H1 (cell line): Measurements from ENCODE around the gene MFNG. TPM values are rescaled to one million over a fixed set of nuclear protein-coding genes. Genes with fewer than 3 reads are reported as not detected.

ENCODE experiments used
- CTCF ChIA-PET: fragments of 300-600 bp; sonication (Branson Sonifier 250); formaldehyde crosslinking; loops from one replicate; lab custom pipeline; 2021; ENCODE audit not compliant: partially characterized antibody; lab: Charles Lee
- POLR2A ChIA-PET: fragments of 300-600 bp; sonication (Branson Sonifier 250); formaldehyde crosslinking; loops from one replicate; lab custom pipeline; 2021; ENCODE audit warnings: inconsistent platforms; ENCODE audit not compliant: partially characterized antibody; lab: Charles Lee
- DNase-seq, 2 experiments: peaks; one replicate each; pipeline versions ENCODE4 v3.0.0 to v3.0.0-alpha.2; 2010 to 2022; ENCODE audit warnings: low spot score in 2 of 2, low read depth in 1 of 2, mixed read lengths in 1 of 2
- FAIRE-seq: peaks from 2 replicates; lab custom pipeline; 2011; peaks lifted over from hg19 to GRCh38; lab: Jason Lieb, UNC
- H2AFZ ChIP-seq: 2 replicates; pipeline ENCODE4 v1.8.1; 2012; ENCODE audit warnings: low read length, inconsistent platforms
- H2AK5ac ChIP-seq: 2 replicates; pipeline ENCODE4 v1.6.1; 2013; ENCODE audit warnings: low read depth, low read length
- H2BK120ac ChIP-seq: replicated peaks from 2 replicates; pipeline ENCODE3; 2013; ENCODE audit warnings: low read depth, low read length, inconsistent platforms
- H2BK12ac ChIP-seq: 2 replicates; pipeline ENCODE4 v1.6.1; 2013; ENCODE audit warnings: low read depth, low read length
- H2BK15ac ChIP-seq: 2 replicates; pipeline ENCODE4 v1.6.1; 2013; ENCODE audit warnings: low read length
- H2BK20ac ChIP-seq: 2 replicates; pipeline ENCODE4 v1.6.1; 2013; ENCODE audit warnings: low read length
- H2BK5ac ChIP-seq: 2 replicates; pipeline ENCODE4 v1.6.1; 2013; ENCODE audit warnings: low read depth, low read length
- H3K14ac ChIP-seq: 2 replicates; pipeline ENCODE4 v1.6.1; 2013; ENCODE audit warnings: inconsistent platforms; ENCODE audit not compliant: insufficient read length
- H3K18ac ChIP-seq: 2 replicates; pipeline ENCODE4 v1.6.1; 2013; ENCODE audit warnings: low read length; ENCODE audit errors: extremely low read depth
- H3K23ac ChIP-seq: 2 replicates; pipeline ENCODE4 v1.6.1; 2013; ENCODE audit warnings: inconsistent platforms; ENCODE audit not compliant: insufficient read length
- H3K23me2 ChIP-seq: 2 replicates; pipeline ENCODE4 v1.6.1; 2013; ENCODE audit warnings: low read depth, low read length
- H3K27ac ChIP-seq: 2 replicates; pipeline ENCODE4 v1.6.1; 2011; ENCODE audit warnings: low read depth, low read length, inconsistent platforms
- H3K27me3 ChIP-seq, 4 experiments: replicated peaks in 1 of 4; 1 replicate in 1 of 4; 2 replicates in 3 of 4; pipeline versions ENCODE4 v1.6.1 to v1.8.1; 2011 to 2013; ENCODE audit warnings: low read length in 3 of 4, mild to moderate bottlenecking in 3 of 4, inconsistent platforms in 2 of 4, mixed read lengths in 2 of 4, moderate library complexity in 1 of 4; ENCODE audit not compliant: control insufficient read depth in 3 of 4, insufficient read depth in 3 of 4; ENCODE audit errors: extremely low read depth in 1 of 4
- H3K36me3 ChIP-seq, 4 experiments: 2 replicates each; pipeline versions ENCODE4 v1.6.1 to v1.8.1; 2011 to 2013; ENCODE audit warnings: mild to moderate bottlenecking in 4 of 4, low read length in 3 of 4, moderate library complexity in 2 of 4, control low read depth in 1 of 4, inconsistent platforms in 1 of 4; ENCODE audit not compliant: insufficient read depth in 4 of 4, control insufficient read depth in 2 of 4
- H3K4ac ChIP-seq: replicated peaks from 2 replicates; pipeline ENCODE3; 2013; ENCODE audit warnings: low read length, low read depth, mixed read lengths, inconsistent platforms; ENCODE audit not compliant: insufficient read length
- H3K4me1 ChIP-seq, 4 experiments: replicated peaks in 1 of 4; 1 replicate in 1 of 4; 2 replicates in 3 of 4; pipeline versions ENCODE4 v1.6.1 to v1.8.1; 2011 to 2013; ENCODE audit warnings: low read length in 3 of 4, inconsistent platforms in 2 of 4, mixed read lengths in 1 of 4; ENCODE audit not compliant: insufficient read depth in 4 of 4, control insufficient read depth in 3 of 4
- H3K4me2 ChIP-seq, 2 experiments: 2 replicates each; pipeline versions ENCODE4 v1.6.1 to v1.8.1; 2011 to 2013; ENCODE audit warnings: low read depth in 2 of 2, low read length in 2 of 2, control low read depth in 1 of 2, inconsistent platforms in 1 of 2, mild to moderate bottlenecking in 1 of 2; ENCODE audit not compliant: insufficient read depth in 1 of 2
- H3K4me3 ChIP-seq, 4 experiments: fragments of 200-600, 300-600 bp in 1 of 4; sonication (generic), shearing (Covaris generic), sonication (Bioruptor Twin) in 1 of 4; 2 replicates each; pipeline versions ENCODE4 v1.5.1 to v1.8.1; 2011 to 2016; ENCODE audit warnings: low read length in 4 of 4, low read depth in 3 of 4, control low read depth in 2 of 4, inconsistent platforms in 2 of 4, mild to moderate bottlenecking in 2 of 4, mixed read lengths in 1 of 4, moderate library complexity in 1 of 4; ENCODE audit not compliant: insufficient read depth in 2 of 4; ENCODE audit errors: extremely low read depth in 1 of 4
- H3K56ac ChIP-seq: replicated peaks from 2 replicates; pipeline ENCODE3; 2013; ENCODE audit warnings: low read depth, mild to moderate bottlenecking, mixed read lengths, low read length, inconsistent platforms; ENCODE audit not compliant: insufficient read length
- H3K79me1 ChIP-seq: 2 replicates; pipeline ENCODE4 v1.6.1; 2013; ENCODE audit warnings: low read depth, low read length, control low read depth
- H3K79me2 ChIP-seq, 2 experiments: 2 replicates each; pipeline versions ENCODE4 v1.6.1 to v1.8.1; 2012 to 2013; ENCODE audit warnings: low read length in 2 of 2, mild to moderate bottlenecking in 2 of 2, inconsistent platforms in 1 of 2; ENCODE audit not compliant: insufficient read depth in 2 of 2, control insufficient read depth in 1 of 2
- H3K9ac ChIP-seq, 4 experiments: replicated peaks in 1 of 4; 1 replicate in 1 of 4; 2 replicates in 3 of 4; pipeline versions ENCODE4 v1.6.1 to v1.8.1; 2011 to 2013; ENCODE audit warnings: low read depth in 3 of 4, low read length in 3 of 4, control low read depth in 2 of 4, mild to moderate bottlenecking in 2 of 4, moderate library complexity in 2 of 4, inconsistent platforms in 1 of 4; ENCODE audit errors: extremely low read depth in 1 of 4
- H3K9me3 ChIP-seq, 2 experiments: 2 replicates each; pipeline versions ENCODE4 v1.6.1 to v1.8.1; 2012 to 2013; ENCODE audit warnings: mild to moderate bottlenecking in 2 of 2, moderate library complexity in 2 of 2, control low read depth in 1 of 2, inconsistent platforms in 1 of 2, low read depth in 1 of 2, low read length in 1 of 2, mixed read lengths in 1 of 2; ENCODE audit not compliant: insufficient read depth in 2 of 2
- H4K20me1 ChIP-seq, 2 experiments: replicated peaks in 1 of 2; 2 replicates each; pipeline versions ENCODE3 to v1.8.1; 2011 to 2013; ENCODE audit warnings: inconsistent platforms in 2 of 2, low read length in 2 of 2, mild to moderate bottlenecking in 1 of 2; ENCODE audit not compliant: insufficient read depth in 2 of 2, control insufficient read depth in 1 of 2
- H4K5ac ChIP-seq: 2 replicates; pipeline ENCODE4 v1.6.1; 2013; ENCODE audit warnings: low read length, low read depth, mixed read lengths, inconsistent platforms; ENCODE audit not compliant: insufficient read length
- H4K8ac ChIP-seq: 2 replicates; pipeline ENCODE4 v1.8.0; 2013; ENCODE audit warnings: mild to moderate bottlenecking, moderate library complexity, low read length, inconsistent platforms; ENCODE audit not compliant: insufficient read depth; ENCODE audit errors: extremely low read depth
- H4K91ac ChIP-seq: replicated peaks from 2 replicates; pipeline ENCODE3; 2013; ENCODE audit warnings: low read length, mixed read lengths, inconsistent platforms; ENCODE audit not compliant: insufficient read length
- ATF2 ChIP-seq: IDR thresholded peaks from 2 replicates; pipeline ENCODE4 v1.6.1; 2012; ENCODE audit warnings: low read length, inconsistent platforms
- CTCF ChIP-seq, 3 experiments: IDR thresholded peaks; 1 replicate in 2 of 3; 2 replicates in 1 of 3; pipeline versions ENCODE4 v1.5.1 to v1.6.1; 2011; ENCODE audit warnings: low read length in 3 of 3, mild to moderate bottlenecking in 3 of 3, inconsistent platforms in 2 of 3, low read depth in 1 of 3, moderate library complexity in 1 of 3; ENCODE audit not compliant: insufficient read depth in 1 of 3; ENCODE audit errors: control extremely low read depth in 1 of 3
- FOSL1 ChIP-seq: IDR thresholded peaks from 2 replicates; pipeline ENCODE4 v1.6.1; 2011; ENCODE audit warnings: mild to moderate bottlenecking, low read depth, low read length, moderate library complexity; ENCODE audit not compliant: insufficient read depth
- POLR2A ChIP-seq, 2 experiments: IDR thresholded peaks; 1 replicate in 1 of 2; 2 replicates in 1 of 2; pipeline ENCODE4 v1.6.1; 2011; ENCODE audit warnings: low read depth in 2 of 2, low read length in 2 of 2, mild to moderate bottlenecking in 2 of 2; ENCODE audit errors: control extremely low read depth in 1 of 2
- RFX5 ChIP-seq: IDR thresholded peaks from 2 replicates; pipeline ENCODE4 v1.6.1; 2011; ENCODE audit warnings: low read depth, low read length, improper control_type of control experiment, borderline replicate concordance
- SIRT6 ChIP-seq: IDR thresholded peaks from one replicate; pipeline ENCODE4 v1.7.1; 2012; ENCODE audit warnings: low read length, inconsistent platforms
- SP4 ChIP-seq: IDR thresholded peaks from 2 replicates; pipeline ENCODE4 v1.6.1; 2012; ENCODE audit warnings: low read length, inconsistent platforms
- SRF ChIP-seq: IDR thresholded peaks from 2 replicates; pipeline ENCODE4 v1.6.1; 2011; ENCODE audit warnings: mild to moderate bottlenecking, low read depth, low read length, moderate library complexity
- TAF1 ChIP-seq: IDR thresholded peaks from 2 replicates; pipeline ENCODE4 v1.6.1; 2011; ENCODE audit warnings: mild to moderate bottlenecking, low read depth, low read length
- YY1 ChIP-seq: IDR thresholded peaks from 2 replicates; pipeline ENCODE4 v1.6.1; 2011; ENCODE audit warnings: low read depth, mild to moderate bottlenecking, low read length
- WGBS, 2 experiments: shearing (Covaris generic) in 1 of 2; methylation state at CpG; one replicate each; pipeline versions ENCODE4 v1.1.6 to v1.1.7; 2013 to 2015; ENCODE audit warnings: low lambda C conversion rate in 2 of 2, mixed read lengths in 2 of 2, inconsistent platforms in 1 of 2, low coverage in 1 of 2, missing lambda C conversion rate in 1 of 2; ENCODE audit not compliant: insufficient replicate concordance in 2 of 2, insufficient coverage in 1 of 2, insufficient read length in 1 of 2; ENCODE audit errors: extremely low coverage in 1 of 2, missing lambda C conversion rate in 1 of 2; 5-methylcytosine and 5-hydroxymethylcytosine counted together
- polyA plus RNA-seq, 7 experiments: library from polyadenylated mRNA; depleted of rRNA in 3 of 7; stranded (reverse) in 5 of 7; unstranded in 2 of 7; fragments of >200 nt in 5 of 7; fragments of 200-250 nt in 2 of 7; gene quantifications; 1 replicate in 5 of 7; 2 replicates in 1 of 7; 4 replicates in 1 of 7; pipeline versions ENCODE4 v1.2.1 to v1.2.3, GENCODE V29; 2011 to 2013; ENCODE audit warnings: missing spikeins in 2 of 7, mixed read lengths in 2 of 7
- total RNA-seq: library from RNA; stranded (reverse); fragmentation: NEBNext Ultra II Directional; extraction: Animal tissue kit (Norgen Biotek cat#: 25700); gene quantifications from 2 replicates; pipeline ENCODE4 v1.2.1, GENCODE V29; 2021

Gene MFNG
- total and polyA plus RNA-seq, 2 of the 8 experiments (the other 6 are each of a cell fraction or from before 2014, with no cell fraction given): 1.7 to 5.5 TPM

GRCh38 chr22:37514526-37515051, 28.4 kb upstream of the MFNG start:
- H3K27me3 ChIP-seq: peaks cover 7 to 19% (median 13%) of the 10 kb centered on the region in 4 experiments; a peak in 6 of 7 replicates
- no peaks in the 10 kb centered on the region for H3K36me3 ChIP-seq
- ChIA-PET POLR2A (no interaction called here), CTCF (interaction anchor here (0.6 kb wide), 1 partner anchor 1195 kb away, joined by 3 read pairs; no protein-coding TSS in a partner anchor)
- no peak overlapping the region; the same call in 1 of the 2 replicates for H2BK5ac ChIP-seq
- H2BK12ac ChIP-seq: no peak overlapping the region
- peaks cover 0 to 8% (median 3%) of the 10 kb centered on the region in 4 experiments; a peak in 4 of 7 replicates for H3K4me1 ChIP-seq
- no peak overlapping the region for H3K23ac ChIP-seq
- H3K23me2 ChIP-seq: peaks cover 7% of the 10 kb centered on the region; the same call in 1 of the 2 replicates
- H2AK5ac ChIP-seq: peak overlapping the region; percentile 25; the same call in 1 of the 2 replicates
- H3K27ac ChIP-seq: no peak overlapping the region
- no peaks in the 10 kb centered on the region for H3K79me2 ChIP-seq
- H4K91ac ChIP-seq: no peak overlapping the region
- no peak overlapping the region for H3K9ac ChIP-seq
- H4K20me1 ChIP-seq: peaks cover 0 to 1% of the 10 kb centered on the region in 2 experiments
- no peak overlapping the region for H2AFZ ChIP-seq
- no peak overlapping the region for H3K4me3 ChIP-seq
- no peaks in the 10 kb centered on the region for H3K9me3 ChIP-seq
- H3K4ac ChIP-seq: no peak overlapping the region
- no peak overlapping the region for H3K4me2 ChIP-seq
- H2BK120ac ChIP-seq: no peak overlapping the region
- H3K18ac ChIP-seq: no peak overlapping the region
- H3K79me1 ChIP-seq: no peaks in the 10 kb centered on the region
- FAIRE-seq (no peak), DNase-seq (no peak)
- no peak overlapping the region for H3K56ac ChIP-seq
- WGBS, 2 experiments: 92% methylated on average over 15 of the region's 15 CpGs; no CpG with 5 or more reads in 1 of the 2 experiments
- no peak overlapping the region for H3K14ac ChIP-seq
- no peak overlapping the region for H2BK20ac ChIP-seq
- no peak overlapping the region; the same call in 1 of the 2 replicates for H4K8ac ChIP-seq
- no peak overlapping the region for H2BK15ac ChIP-seq
- no peak overlapping the region for H4K5ac ChIP-seq
- TF ChIP-seq SRF: no peak
- TF ChIP-seq SIRT6: no peak
- no peak for TF ChIP-seq SP4
- TF ChIP-seq RFX5: no peak
- no peak for TF ChIP-seq TAF1
- TF ChIP-seq YY1: no peak
- TF ChIP-seq FOSL1: no peak
- no peak for TF ChIP-seq POLR2A (IDR thresholded peaks at IDR 0.05; ENCODE audit: control extremely low read depth in 1 of 2, low read depth in 2 of 2, low read length in 2 of 2)
- no peak for TF ChIP-seq ATF2
- no peak for TF ChIP-seq CTCF (IDR thresholded peaks at IDR 0.05; ENCODE audit: control extremely low read depth in 1 of 3, insufficient read depth in 1 of 3, low read depth in 1 of 3, low read length in 3 of 3)
